GM18508 (cell line): ENCODE measurements around the gene GNAS-AS1.

Source experiments
- ATAC-seq: cut with Tn5 transposase; IDR thresholded peaks from one replicate; pipeline ENCODE4 v1.9.1; 2021; ENCODE audit warnings: moderate number of reproducible peaks; ENCODE audit not compliant: insufficient read depth, unreplicated experiment

Gene GNAS-AS1

DNA sequence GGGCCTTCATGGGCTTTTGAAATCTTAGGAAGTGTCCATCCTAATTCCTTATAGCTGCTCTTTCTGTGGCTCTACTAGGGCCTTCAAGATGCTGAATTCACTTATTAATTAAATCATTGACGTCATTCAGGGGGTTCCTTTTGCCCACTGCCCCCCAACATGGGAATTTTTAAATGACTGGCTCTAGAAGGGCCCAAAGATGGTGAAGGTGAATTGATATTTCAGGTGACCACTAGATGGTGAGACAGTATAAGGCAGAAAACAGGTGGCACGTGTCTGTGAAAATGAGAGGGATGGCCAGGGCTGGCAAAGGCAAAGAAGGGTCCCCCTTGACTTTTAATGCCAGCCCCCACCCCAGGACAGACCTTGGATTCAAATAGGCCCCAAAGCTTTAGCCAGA lies 13.6 kb upstream of the GNAS-AS1 start:
- ATAC-seq = no peak

DNA sequence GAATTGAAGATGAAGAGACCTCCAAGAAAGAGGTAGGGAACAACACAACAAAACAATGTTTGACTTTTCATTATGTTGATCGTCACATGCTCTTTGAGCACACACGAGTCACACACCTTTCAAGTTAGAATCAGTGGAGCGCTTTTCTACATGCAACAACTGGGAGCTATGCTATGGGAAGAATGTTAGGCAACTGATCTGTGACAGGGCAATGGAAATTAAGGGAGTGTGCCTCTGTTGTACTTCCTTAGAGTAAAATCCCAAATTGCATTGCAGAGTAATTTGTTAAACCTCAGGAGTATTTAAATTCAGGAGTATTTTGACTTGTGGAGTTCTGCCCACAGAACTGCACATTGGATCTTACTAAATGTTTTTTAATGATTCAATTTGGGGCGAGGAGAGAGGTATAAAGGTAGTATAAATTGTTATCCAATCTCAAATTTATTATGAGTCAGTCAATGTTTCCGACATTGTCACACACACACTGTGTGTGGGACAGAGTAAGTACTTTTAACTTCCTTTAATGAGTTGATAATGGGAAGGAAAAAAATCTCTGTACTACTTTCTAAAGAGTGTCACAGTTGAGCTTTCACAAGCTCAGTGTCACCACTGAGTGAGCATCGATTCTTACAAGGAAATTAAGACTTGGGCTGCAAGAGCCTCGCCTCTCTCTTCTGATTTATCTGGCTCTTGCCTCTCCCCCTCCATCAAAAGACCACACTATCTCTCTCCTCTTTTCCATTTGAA lies 12.5 kb upstream of the GNAS-AS1 start:
- no peak for ATAC-seq

DNA sequence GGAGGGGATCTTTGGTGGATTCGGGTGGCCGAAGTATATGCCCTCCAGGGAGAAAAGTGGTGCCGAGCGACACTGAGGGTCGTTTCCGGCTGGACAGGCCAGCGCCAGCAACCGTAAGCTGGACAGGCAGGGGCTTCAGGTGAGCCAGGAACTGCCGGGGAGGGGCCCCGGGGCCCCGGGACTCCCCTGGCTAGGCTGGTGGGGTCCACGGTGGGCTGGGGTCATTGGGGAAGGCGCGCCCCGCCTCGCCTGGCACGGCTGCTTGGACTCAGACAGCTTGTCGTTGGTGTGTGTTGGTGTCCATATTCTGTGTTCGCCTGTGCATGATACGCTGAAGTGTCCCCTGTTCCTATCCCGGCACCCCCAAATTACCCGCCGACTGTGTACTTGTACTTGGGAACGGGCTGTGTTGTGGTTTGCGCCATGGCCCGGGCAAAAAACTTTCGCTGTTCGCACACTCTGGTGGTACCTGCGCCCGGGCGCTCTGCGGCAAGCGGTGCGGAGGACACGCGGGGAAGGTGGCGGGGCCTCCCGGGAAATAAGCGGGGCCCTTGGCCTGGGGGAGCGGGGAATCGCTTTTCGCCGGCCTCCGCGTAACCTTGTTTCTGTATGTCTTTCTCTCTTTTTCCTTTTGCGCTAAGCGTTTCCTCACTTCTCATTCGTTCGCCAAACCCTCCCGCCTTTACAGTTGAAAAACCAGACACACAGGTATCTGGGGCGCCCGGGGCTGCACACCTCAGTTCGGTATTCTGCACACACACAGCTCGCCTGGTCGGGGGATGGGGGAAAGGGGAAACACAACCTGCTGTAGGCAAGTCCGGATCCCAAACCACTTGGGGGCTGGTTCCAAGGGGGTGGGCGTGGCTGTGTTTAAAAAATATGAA lies 5.0 kb upstream of the GNAS-AS1 start:
- no peak for ATAC-seq

- no peak for ATAC-seq
These were observed 4.2 kb upstream of the GNAS-AS1 start for GRCh38 chr20:58854638-58855471.

GRCh38 chr20:58853976-58854637 lies 3.4 kb upstream of the GNAS-AS1 start:
- no peak for ATAC-seq

- ATAC-seq = no peak
These were observed 2.8 kb upstream of the GNAS-AS1 start for GRCh38 chr20:58853466-58853865.

DNA sequence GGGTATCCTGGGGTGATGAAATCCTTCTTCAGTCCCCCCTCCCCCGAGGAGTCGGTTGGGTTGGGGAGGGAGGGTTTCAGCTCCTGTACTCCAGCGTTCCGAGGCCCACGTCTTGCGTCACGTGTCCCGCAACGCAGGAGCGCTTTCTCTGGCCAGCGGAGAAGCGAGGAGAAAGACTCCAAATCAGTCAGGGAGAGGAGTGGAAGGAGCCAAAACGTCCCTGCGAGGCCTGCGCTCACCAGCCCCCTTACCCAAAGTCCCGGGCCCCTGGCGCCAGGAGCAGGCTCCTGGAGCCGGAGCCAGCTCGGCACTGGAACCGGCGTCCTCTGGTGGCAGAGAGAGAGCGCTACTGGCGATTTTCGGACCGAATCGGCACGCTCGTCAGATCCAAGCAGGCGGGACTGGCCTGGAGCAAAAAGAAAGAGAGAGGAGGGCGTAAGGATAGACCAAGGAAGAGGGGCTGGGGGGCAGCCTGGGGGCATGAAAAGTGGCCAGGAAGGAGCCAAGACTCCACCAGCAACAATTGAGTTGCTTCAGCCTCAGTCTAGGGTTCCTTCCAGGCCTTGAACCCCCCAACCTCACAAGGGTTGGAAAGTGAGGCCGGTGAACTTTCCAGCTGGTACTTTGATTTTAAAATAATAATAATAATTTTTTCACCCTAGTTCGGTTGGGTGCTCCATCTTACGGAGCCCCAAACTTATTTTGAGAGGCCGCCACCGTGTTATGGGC lies 2.0 kb upstream of the GNAS-AS1 start, which contains the start of gene GNAS:
Gene GNAS, plus strand, starts transcription at position 174 of the 729 bp plus-strand sequence.
- ATAC-seq = no peak

DNA sequence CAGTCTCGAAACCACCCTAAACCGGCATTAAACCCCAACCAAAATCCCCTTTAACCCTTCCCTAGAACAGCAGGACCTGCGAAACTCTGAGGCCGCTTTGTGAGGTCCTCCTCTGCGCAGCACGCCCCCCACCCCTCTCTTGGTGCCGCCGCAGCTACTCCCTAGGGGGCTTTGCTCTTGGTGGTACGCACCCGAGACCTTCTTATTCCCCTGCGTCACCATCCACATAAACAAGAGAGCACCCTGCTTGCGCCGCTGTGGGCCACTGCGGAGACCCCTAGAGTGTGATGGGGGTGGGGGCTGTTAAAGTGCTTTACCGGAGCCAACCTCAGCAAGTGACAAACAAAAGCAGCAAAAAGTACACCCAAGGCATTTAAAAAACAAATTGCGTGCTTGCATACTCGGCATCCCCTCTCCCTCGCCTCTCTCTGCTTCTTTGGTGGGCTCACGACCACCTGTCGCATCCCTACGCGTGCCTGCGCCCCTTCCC lies 1.3 kb upstream of the GNAS-AS1 start:
- ATAC-seq = no peak

DNA sequence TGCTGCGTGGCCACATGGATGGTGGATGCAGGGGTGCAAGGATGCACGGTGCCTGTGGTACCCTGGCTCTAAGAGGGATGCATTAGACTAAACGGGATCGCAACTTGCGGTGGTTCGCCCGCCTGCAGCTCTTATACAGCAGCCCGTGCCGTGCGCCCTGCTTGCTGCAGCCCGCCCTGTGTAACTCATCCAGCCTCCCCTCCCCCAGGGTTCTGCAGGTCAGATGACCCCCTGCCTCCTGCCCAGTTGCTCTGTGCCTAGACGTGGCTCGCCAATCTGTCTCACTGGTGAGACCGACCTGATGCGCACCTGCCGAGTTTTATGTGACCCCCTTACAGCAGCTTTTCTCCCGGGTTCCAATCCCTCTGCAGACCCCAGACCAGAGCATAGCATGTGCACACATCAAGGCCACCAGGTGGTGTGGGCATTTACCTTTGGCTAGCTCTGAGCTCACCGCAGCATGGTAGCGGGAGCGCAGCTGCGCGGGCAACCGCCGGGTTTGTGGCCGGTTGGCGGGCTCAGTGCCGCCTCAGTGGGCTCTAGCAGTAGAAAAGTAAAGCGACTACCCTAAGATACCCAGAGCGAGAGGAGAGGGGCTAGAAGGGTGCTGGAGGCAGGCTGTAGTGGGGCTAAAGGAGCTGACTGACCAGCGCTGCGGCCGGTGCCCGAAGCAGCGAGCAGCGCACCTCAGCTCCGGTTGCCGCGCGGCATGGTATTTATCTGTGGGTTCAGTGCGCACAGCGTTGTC lies 693 bp upstream of the GNAS-AS1 start:
- no peak for ATAC-seq

- ATAC-seq = no peak
These were observed 3.2 kb downstream of the GNAS-AS1 start for GRCh38 chr20:58847463-58847862.

- ATAC-seq = no peak
These were observed 5.0 kb downstream of the GNAS-AS1 start for GRCh38 chr20:58845706-58846105.

DNA sequence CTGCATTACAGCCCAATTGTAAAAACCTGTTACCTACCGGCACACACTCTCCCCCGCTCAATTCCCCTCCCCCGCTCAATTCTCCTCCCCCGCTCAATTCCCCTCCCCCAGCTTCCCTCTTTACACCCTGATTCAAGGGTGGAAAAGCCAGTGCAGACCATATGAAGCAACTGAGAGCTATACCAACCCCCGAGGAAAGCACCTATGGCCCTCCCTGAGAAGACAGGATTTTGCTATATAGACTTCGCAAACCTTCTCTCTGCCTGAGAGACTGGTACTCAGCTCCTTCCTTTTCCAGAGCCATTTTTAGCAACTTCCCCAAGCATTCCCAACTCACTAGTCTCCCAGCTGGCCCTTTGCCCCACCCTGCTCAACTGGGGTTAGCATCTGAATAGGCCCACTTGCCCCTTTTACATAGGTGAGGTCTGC lies 7.6 kb downstream of the GNAS-AS1 start:
- no peak for ATAC-seq

- no peak for ATAC-seq
These were observed 8.4 kb downstream of the GNAS-AS1 start for GRCh38 chr20:58842276-58842675.

- no peak for ATAC-seq
These were observed 9.0 kb downstream of the GNAS-AS1 start for GRCh38 chr20:58841539-58842264.

GRCh38 chr20:58840816-58841538 lies 9.7 kb downstream of the GNAS-AS1 start:
- no peak for ATAC-seq

GRCh38 chr20:58839991-58840747 lies 10.5 kb downstream of the GNAS-AS1 start:
- no peak for ATAC-seq

DNA sequence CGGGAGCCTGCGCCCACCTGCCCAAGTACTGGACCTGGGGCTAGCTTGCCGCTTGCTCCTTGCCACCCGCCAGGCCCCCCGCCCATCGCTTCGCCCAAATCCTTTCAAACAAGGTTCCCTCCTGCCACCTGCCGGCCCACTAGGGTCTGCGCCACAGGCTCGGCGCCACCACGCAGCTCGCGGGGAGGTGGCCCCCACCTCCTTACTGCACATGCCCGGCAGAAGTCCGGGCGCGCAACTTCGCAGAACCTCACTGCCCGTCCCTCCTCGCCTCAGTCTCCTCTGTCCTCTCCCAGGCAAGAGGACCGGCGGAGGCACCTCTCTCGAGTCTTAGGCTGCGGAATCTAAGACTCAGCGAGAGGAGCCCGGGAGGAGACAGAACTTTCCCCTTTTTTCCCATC lies 11.2 kb downstream of the GNAS-AS1 start:
- no peak for ATAC-seq
